MV-4-11 (cell line): ENCODE data around the gene SCAF4.
"Not testable (repeated sequence)": the region's sequence is repeated elsewhere in the genome, so short reads cannot be mapped to it uniquely, and the experiment has no call there.

ENCODE experiments used
- DNase-seq: peaks from one replicate; lab custom pipeline; 2025; lab: John Stamatoyannopoulos, UW

SCAF4 gene

DNA sequence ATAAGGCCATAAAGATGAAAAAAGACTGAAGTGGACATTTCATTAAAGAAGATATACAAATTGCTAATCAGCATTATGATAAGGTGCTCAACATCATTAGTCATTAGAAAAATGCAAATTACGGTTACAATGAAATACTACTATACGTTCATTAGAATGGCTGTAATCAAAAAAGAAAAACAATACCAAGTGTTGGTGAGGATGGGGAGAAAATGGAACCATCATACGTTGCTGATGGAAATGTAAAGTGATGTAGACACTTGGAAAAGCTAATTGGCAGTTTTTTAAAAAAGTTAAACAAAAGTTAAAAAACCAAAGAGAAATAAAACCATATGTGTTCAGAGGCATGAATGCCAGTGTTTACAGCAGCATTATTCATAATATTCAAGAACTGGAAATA, 81.0 kb downstream of the SCAF4 start:
- DNase-seq = no peak

DNA sequence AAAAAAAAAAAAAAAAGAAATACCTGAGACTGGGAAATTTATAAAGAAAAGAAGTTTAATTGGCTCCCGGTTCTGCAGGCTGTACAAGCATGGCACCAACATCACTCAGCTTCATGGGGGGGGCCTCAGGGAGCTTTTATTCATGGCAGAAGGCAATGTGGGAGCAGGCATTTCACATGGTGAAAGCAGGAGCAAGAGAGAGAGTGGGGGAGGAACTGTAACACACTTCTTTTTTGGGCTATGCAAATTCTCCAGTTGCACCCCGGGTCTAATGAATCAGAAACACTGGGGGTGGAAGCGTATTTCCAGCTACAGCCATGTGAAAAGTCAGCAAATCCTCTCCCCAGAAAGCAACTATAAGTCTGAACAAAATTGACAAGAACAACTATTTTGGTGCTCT, 84.3 kb downstream of the SCAF4 start:
- DNase-seq = no peak

GRCh38 chr21:31644643-31645042, 87.3 kb downstream of the SCAF4 start:
- DNase-seq = no peak

DNA sequence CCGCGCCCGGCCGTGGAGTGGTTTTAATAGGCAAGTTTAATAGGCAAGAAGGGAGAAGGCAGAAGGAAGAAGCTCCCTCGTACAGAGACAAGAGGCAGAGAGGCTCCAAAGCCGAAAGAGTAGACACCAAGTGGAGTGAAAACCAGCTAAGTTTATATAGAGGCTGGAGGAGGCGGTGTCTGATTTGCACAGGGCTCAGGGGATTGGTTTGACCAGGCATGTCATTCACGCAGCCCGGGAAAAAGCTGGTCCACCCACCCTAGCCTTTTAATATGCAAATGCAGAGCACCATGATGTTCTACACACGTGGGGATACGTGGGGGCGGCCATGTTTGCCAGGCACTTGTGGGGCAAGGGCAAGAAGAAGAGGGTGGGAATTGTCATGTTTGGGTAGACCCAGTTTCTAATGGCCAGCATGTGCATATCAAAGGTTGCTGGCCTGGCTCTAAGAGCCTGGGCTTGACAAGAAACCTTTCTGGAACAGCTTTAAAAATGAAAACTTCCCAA, 90.4 kb downstream of the SCAF4 start:
- no peak for DNase-seq

DNA sequence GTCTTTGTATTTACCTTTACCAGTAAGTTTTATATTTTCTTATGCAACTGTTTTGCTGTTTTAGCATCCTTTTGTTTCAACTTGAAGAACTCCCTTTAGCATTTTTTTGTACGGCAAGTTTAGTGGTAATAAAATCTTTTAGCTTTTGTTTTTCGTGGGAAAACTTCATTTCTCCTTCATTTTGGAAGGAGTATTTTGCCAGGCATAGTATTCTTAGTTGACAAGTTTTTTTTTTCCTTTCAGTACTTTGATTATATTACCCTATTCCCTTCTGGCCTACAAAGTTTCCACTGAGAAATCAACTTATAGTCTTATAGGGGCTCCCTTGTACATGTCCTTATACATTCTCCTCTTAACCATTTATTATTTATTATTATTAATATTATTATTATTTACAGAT, 95.0 kb downstream of the SCAF4 start:
- no peak for DNase-seq

GRCh38 chr21:31634993-31635392, 96.9 kb downstream of the SCAF4 start:
- no peak for DNase-seq

DNA sequence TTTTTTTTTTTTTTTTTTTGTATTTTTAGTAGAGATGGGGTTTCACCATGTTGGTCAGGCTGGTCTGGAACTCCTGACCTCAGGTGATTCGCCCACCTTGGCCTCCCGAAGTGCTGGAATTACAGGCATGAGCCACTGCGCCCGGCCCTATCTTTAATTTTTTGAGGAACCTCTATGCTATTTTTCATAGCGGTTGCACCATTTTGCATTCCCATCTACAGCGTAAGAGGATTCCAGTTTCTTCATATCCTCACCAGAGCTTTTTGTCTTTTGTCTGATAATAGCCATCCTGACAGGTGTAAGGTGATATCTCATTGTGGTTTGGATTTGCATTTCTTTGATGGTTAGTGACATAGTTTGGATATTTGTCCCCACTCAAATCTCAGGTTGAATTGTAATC, 100.0 kb downstream of the SCAF4 start:
- DNase-seq = not testable (repeated sequence)

DNA sequence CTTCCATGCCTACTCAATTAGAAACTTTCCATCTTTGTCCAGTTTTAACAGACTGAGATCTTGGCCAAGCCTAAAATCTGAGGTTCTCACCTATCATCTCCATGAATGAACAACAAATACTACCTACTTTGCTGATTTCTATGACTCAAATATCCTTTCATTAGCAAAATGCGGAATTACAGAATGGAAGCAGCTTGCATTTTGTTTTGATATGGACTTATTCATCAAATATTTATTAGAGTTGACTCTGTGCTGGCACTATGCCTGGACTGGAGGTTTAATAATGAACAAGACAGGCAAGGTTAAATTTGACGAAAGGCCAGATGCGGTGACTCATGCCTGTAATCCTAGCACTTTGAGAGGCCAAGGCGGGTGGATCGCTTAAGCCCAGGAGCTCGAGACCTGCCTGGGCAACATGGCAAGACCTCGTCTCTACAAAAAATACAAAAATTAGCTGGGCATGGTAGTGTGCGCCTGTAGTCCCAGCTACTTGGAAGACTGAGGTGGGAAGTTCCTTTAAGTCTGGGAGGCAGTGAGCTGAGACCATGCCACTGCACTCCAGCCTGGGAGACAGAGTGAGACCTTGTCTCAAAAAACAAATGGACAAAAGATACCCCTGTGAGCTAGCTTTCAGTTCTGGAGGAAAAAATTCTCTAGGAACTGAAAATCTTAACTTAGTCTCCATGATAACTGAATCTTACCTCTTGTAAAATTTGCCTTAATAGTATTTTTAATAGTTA, 101.8 kb downstream of the SCAF4 start:
- DNase-seq = no peak

- DNase-seq = no peak
Observed at GRCh38 chr21:31624961-31625491, 106.9 kb downstream of the SCAF4 start.

DNA sequence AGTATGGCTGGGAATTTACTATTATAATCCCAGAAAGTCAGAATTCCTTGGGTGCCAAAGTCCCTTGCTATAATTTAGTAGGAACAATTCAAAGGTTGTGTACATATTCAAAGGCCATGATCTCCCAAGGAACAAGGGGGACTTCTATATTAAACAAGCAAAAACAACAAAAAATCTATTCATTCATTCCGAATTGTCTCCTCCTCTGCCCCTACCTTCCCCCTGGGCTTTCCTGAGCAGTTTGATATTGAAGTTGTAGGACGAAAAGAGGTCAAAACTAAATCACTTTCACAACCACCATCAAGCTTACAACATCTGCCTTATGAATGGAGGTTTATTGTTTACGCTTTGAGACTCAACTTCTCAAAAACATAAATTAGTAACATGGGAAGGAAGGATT, 107.7 kb downstream of the SCAF4 start:
- no peak for DNase-seq

DNA sequence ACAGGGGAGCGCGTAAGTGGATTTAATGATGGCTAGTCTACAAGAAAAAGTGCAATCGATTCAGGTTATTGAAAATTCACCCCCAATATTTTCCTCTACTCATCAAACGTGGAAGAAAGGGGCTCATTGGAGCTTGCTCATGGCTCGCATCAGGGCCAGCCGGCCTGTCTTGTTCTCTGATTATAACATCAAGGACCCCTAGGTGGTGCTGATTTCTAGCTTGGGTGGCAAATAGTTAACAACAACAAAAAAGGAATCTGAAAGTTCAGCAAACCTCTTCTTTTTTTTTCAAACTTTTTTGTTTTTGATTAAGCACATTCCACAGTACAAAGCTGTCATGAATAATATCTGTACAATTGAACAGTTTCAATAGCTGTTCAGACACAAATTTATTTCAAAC, 108.3 kb downstream of the SCAF4 start:
- DNase-seq = no peak

DNA sequence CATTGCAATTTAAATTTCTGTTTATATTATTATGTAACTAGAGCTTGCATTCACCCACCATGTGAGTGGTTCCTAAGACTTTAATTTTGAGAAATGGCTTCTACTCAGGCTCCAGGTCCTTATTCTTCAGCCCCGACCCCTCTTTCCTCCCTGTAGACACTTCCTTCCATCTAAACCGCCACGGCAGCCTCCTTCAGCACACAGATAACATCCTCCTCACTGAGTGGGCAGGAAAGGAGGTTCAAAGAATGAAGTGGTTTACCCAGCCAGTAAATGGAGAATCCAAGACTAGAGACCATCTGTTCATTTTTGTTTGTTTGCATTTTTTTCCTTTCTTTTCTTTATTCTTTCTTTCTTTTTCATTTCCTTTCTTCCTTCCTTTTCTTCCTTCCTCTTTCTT, 109.5 kb downstream of the SCAF4 start:
- DNase-seq = no peak
